Mesothelial cell of epicardium (in vitro differentiated cells): ENCODE results near the gene GALNT18. TPM values are rescaled to one million over a fixed set of nuclear protein-coding genes. Genes with fewer than 3 reads are reported as not detected.

ENCODE experiments used
- DNase-seq, 2 experiments: peaks; one replicate each; pipeline ENCODE4 v3.0.0; 2021; ENCODE audit warnings: low spot score in 2 of 2; ENCODE audit not compliant: unreplicated experiment in 2 of 2
- H3K27ac Mint-ChIP-seq: 2 replicates; pipeline ENCODE4 v1.8.0; 2021; ENCODE audit warnings: mixed read lengths
- H3K27me3 Mint-ChIP-seq: 2 replicates; pipeline ENCODE4 v1.8.0; 2021; ENCODE audit warnings: low read depth, mixed read lengths
- H3K36me3 Mint-ChIP-seq: 2 replicates; pipeline ENCODE4 v1.8.0; 2021; ENCODE audit warnings: mixed read lengths
- H3K4me1 Mint-ChIP-seq: 2 replicates; pipeline ENCODE4 v1.8.0; 2021; ENCODE audit warnings: mixed read lengths
- H3K4me3 Mint-ChIP-seq: 2 replicates; pipeline ENCODE4 v1.8.0; 2021; ENCODE audit warnings: mild to moderate bottlenecking, moderate library complexity, mixed read lengths
- H3K9me3 Mint-ChIP-seq: 2 replicates; pipeline ENCODE4 v1.8.0; 2021; ENCODE audit warnings: mixed read lengths
- total RNA-seq: library from RNA; stranded (reverse); gene quantifications from 3 replicates; pipeline ENCODE4 v1.2.1, GENCODE V29; 2021
- TF ChIP-seq, protein P1 (sequence below): fragments of 200-600 bp; sonication (generic); IDR thresholded peaks from one replicate; pipeline ENCODE4 v1.5.0; 2021; ENCODE audit warnings: antibody characterized with exemption; ENCODE audit not compliant: unreplicated experiment

The GALNT18 gene
- total RNA-seq, 1 donor from 2014 or later: 4.2 TPM

DNA sequence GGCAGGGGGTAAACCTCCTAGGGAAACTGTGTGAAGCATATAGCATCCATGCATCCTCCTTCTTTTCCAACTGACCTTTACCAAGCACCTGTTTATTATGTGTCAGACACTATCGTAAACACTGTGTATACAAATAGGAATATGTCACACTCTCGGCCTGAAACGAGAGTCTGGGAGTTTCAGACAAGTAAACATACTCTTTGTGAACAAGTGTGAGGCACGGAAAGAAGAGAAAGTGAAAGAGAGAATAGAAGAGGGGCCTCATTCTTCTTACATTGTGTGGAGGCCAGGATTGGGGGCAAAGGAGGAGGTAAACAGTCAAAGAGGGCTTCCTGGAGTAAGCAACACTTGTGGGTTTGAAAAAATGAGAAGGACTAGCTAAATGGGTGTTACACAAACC, 285.1 kb downstream of the GALNT18 start:
- H3K27ac Mint-ChIP-seq: no peak overlapping the region
- TF ChIP-seq, protein P1, sequence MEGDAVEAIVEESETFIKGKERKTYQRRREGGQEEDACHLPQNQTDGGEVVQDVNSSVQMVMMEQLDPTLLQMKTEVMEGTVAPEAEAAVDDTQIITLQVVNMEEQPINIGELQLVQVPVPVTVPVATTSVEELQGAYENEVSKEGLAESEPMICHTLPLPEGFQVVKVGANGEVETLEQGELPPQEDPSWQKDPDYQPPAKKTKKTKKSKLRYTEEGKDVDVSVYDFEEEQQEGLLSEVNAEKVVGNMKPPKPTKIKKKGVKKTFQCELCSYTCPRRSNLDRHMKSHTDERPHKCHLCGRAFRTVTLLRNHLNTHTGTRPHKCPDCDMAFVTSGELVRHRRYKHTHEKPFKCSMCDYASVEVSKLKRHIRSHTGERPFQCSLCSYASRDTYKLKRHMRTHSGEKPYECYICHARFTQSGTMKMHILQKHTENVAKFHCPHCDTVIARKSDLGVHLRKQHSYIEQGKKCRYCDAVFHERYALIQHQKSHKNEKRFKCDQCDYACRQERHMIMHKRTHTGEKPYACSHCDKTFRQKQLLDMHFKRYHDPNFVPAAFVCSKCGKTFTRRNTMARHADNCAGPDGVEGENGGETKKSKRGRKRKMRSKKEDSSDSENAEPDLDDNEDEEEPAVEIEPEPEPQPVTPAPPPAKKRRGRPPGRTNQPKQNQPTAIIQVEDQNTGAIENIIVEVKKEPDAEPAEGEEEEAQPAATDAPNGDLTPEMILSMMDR: no peak
- H3K9me3 Mint-ChIP-seq: no peaks in the 10 kb centered on the region
- no peaks in the 10 kb centered on the region for H3K36me3 Mint-ChIP-seq
- peaks cover 16% of the 10 kb centered on the region for H3K27me3 Mint-ChIP-seq
- no peak overlapping the region for H3K4me3 Mint-ChIP-seq
- H3K4me1 Mint-ChIP-seq: peaks cover 8% of the 10 kb centered on the region
- DNase-seq: no peak

DNA sequence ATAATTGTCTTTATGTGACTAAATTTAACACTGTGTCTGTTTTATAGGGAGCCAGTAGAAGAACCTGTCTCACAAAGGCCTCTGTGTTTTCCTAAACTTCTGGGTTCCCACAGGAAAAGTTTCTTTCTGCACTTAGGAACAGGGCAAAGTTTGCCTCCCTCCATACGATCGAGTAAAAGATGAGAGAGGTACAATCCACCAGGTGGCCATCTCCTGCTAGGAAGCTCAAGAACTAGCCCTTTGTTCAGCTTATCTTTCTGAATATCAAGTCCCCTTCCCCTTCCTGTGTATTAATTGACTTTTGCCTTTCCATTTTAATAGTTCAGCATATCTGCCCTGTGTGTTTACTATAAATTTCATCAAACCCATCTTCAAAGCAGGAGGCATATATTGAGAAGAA, 286.8 kb downstream of the GALNT18 start:
- no peaks in the 10 kb centered on the region for H3K9me3 Mint-ChIP-seq
- TF ChIP-seq, protein P1: no peak
- H3K36me3 Mint-ChIP-seq: no peaks in the 10 kb centered on the region
- peaks cover 8% of the 10 kb centered on the region for H3K4me1 Mint-ChIP-seq
- no peak for DNase-seq
- no peak overlapping the region for H3K27ac Mint-ChIP-seq
- H3K4me3 Mint-ChIP-seq: no peak overlapping the region
- H3K27me3 Mint-ChIP-seq: peaks cover 16% of the 10 kb centered on the region

DNA sequence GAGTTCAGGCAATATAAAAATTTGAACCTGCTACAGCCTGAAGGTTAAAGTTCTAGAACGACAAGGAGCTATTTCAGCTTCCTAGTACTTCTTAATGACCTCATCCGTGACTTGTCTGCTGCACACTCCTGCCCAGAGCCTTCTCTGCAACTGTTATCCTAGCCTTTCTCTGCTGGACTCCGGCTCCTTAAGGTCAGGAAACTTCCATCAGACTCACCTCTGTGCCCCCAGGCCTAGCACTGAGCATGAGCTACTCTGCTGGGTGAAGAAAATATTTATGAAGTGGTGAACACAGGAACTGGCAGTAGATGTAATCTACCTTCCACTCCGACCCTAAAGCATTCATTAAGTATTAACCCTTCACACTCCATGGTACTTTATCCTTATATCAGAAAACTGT, 287.2 kb downstream of the GALNT18 start:
- Mint-ChIP-seq H3K27ac (no peak overlapping the region), H3K4me1 (peaks cover 8% of the 10 kb centered on the region), H3K9me3 (no peaks in the 10 kb centered on the region), H3K27me3 (peaks cover 14% of the 10 kb centered on the region), H3K4me3 (no peak overlapping the region), H3K36me3 (no peaks in the 10 kb centered on the region)
- DNase-seq: no peak
- TF ChIP-seq, protein P1: no peak

DNA sequence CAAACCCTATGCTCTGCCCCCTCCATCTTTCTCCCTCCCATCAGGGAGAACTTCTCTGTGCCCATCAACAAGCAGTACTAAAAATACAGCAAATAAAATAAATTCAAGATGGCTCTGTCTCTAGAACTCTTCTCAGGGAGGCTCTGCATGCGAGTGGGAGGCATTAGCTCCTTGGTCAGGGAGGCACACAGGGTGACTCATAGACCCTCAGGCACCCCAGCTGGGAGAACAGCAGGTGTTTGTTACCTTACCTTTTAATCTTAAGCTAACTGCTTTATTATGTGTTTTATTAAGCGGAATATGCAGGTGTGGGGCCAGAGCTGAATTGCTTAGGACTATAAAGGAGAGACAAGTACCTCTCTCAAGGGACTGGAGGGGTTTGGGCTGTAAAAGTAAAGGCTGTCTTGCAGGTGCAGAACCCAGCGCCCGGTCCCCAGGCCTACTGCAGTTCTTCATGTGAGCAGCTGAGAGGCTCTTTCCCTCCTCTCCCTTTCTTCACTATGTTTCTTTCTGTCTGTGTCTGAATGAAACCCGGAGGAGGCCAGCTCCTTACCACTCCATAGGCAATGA, 289.6 kb downstream of the GALNT18 start:
- H3K27me3 Mint-ChIP-seq: peaks cover 2% of the 10 kb centered on the region
- no peak overlapping the region for H3K4me3 Mint-ChIP-seq
- TF ChIP-seq, protein P1: no peak
- no peaks in the 10 kb centered on the region for H3K9me3 Mint-ChIP-seq
- peaks cover 3% of the 10 kb centered on the region for H3K4me1 Mint-ChIP-seq
- no peak for DNase-seq
- no peaks in the 10 kb centered on the region for H3K36me3 Mint-ChIP-seq
- no peak overlapping the region for H3K27ac Mint-ChIP-seq

DNA sequence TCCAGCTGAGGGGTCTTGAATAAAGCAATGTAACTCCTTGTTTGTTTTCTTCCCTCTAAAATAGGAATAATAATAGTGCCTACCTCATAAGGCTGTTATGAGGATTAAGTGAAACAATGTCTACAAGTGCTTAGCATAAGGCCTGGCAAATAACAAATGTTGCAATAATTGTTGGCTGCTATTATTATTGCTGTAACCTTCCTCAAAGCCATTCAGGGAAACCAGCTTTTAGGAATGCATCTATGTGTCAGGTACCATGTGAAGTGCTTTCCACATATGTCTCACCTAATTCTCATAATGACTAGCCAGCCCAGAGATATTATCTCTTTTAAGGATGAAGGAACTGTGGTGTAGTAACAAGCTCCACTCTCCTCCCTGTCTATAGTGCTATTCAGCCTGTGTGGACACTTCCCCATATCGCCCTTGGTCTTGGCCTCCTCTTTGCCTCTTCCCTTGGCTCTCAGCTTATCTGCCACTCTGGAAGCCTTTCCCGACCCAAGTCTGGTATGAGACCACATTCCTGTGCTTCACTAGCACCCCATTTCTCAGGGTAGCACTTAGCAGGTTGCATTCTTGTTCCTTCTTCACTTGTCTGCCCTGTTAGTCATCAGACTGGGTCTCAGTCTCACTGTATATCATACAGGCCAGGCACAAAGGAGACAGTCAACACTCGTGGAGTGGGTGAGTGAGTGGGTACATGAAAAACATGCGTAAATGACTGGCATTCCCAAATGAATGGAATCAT, 292.6 kb downstream of the GALNT18 start:
- Mint-ChIP-seq H3K27ac (no peak overlapping the region), H3K36me3 (no peaks in the 10 kb centered on the region), H3K27me3 (no peaks in the 10 kb centered on the region), H3K9me3 (no peaks in the 10 kb centered on the region), H3K4me3 (no peak overlapping the region), H3K4me1 (no peaks in the 10 kb centered on the region)
- DNase-seq: no peak
- TF ChIP-seq, protein P1: no peak
